Neural cell (in vitro differentiated cells): Measurements from ENCODE around the gene CDK15. TPM values are rescaled to one million over a fixed set of nuclear protein-coding genes. Genes with fewer than 3 reads are reported as not detected.

Experiments used
- H2AFZ ChIP-seq: fragments of 200-600, 300-800 bp; sonication (generic), shearing (Covaris generic); 2 replicates; pipeline ENCODE4 v1.6.0; 2014; ENCODE audit warnings: low read depth, mild to moderate bottlenecking, antibody characterized with exemption, low read length, moderate library complexity
- H3F3A ChIP-seq: fragments of 200-600 bp; shearing (Covaris generic); 2 replicates; pipeline ENCODE4 v1.6.1; 2016; ENCODE audit warnings: mild to moderate bottlenecking, moderate library complexity, mixed read lengths, antibody characterized with exemption, low read length; ENCODE audit not compliant: insufficient read depth, poor library complexity, severe bottlenecking
- H3K27ac ChIP-seq: fragments of 200-600, 300-800 bp; sonication (generic), shearing (Covaris generic); 2 replicates; pipeline ENCODE4 v1.5.1; 2014; ENCODE audit warnings: mild to moderate bottlenecking, low read length, moderate library complexity
- H3K27me3 ChIP-seq: fragments of 300-800, 200-600 bp; sonication (generic), shearing (Covaris generic); 2 replicates; pipeline ENCODE4 v1.6.0; 2014; ENCODE audit warnings: mild to moderate bottlenecking, low read depth, low read length, moderate library complexity; ENCODE audit not compliant: insufficient read depth
- H3K36me3 ChIP-seq: fragments of 300-800, 200-600 bp; sonication (generic), shearing (Covaris generic); 2 replicates; pipeline ENCODE4 v1.5.1; 2014; ENCODE audit warnings: mild to moderate bottlenecking, antibody characterized with exemption, low read length, moderate library complexity; ENCODE audit not compliant: insufficient read depth
- H3K4me2 ChIP-seq: fragments of 300-800, 200-600 bp; sonication (generic), shearing (Covaris generic); 2 replicates; pipeline ENCODE4 v1.6.0; 2014; ENCODE audit warnings: mild to moderate bottlenecking, low read length
- H3K4me3 ChIP-seq: fragments of 300-800, 200-600 bp; sonication (generic), shearing (Covaris generic); 2 replicates; pipeline ENCODE4 v1.5.1; 2014; ENCODE audit warnings: mild to moderate bottlenecking, low read length, moderate library complexity
- H3K79me2 ChIP-seq: fragments of 200-600 bp; shearing (Covaris generic); replicated peaks from 2 replicates; pipeline ENCODE4 v1.6.0; 2014; ENCODE audit warnings: mild to moderate bottlenecking, low read length, moderate library complexity; ENCODE audit not compliant: insufficient read depth
- H3K9ac ChIP-seq: fragments of 300-800, 200-600 bp; sonication (generic), shearing (Covaris generic); 2 replicates; pipeline ENCODE4 v1.6.1; 2016; ENCODE audit warnings: mild to moderate bottlenecking, low read length, mixed read lengths
- H3K9me2 ChIP-seq: fragments of 200-600 bp; shearing (Covaris generic); 2 replicates; pipeline ENCODE4 v1.6.1; 2016; ENCODE audit warnings: mild to moderate bottlenecking, low read length, mixed read lengths; ENCODE audit not compliant: insufficient read depth
- H3K9me3 ChIP-seq: fragments of 200-600, 300-800 bp; sonication (generic), shearing (Covaris generic); 2 replicates; pipeline ENCODE4 v1.6.1; 2016; ENCODE audit warnings: mild to moderate bottlenecking, mixed run types, low read length, moderate library complexity, mixed read lengths
- H4K20me1 ChIP-seq: fragments of 200-600 bp; shearing (Covaris generic); 2 replicates; pipeline ENCODE4 v1.6.1; 2016; ENCODE audit warnings: mild to moderate bottlenecking, mixed run types; ENCODE audit not compliant: insufficient read depth
- CTCF ChIP-seq: fragments of 450-650 bp; IDR thresholded peaks from 2 replicates; pipeline ENCODE4 v1.5.1; 2014; ENCODE audit warnings: antibody characterized with exemption, mild to moderate bottlenecking, moderate library complexity; ENCODE audit not compliant: poor library complexity, severe bottlenecking
- EP300 ChIP-seq: fragments of 450-650 bp; conservative IDR thresholded peaks from 2 replicates; pipeline ENCODE4 v1.6.1; 2014; ENCODE audit warnings: antibody characterized with exemption, mild to moderate bottlenecking, moderate library complexity; ENCODE audit not compliant: poor library complexity, severe bottlenecking
- EZH2 ChIP-seq: fragments of 200-600, 300-800 bp; shearing (Covaris generic), sonication (generic); IDR thresholded peaks from 2 replicates; pipeline ENCODE4 v1.6.1; 2014; ENCODE audit warnings: antibody characterized with exemption, low read length, borderline replicate concordance, mild to moderate bottlenecking; ENCODE audit not compliant: insufficient read depth, poor library complexity, severe bottlenecking
- MXI1 ChIP-seq: fragments of 450-650 bp; conservative IDR thresholded peaks from 2 replicates; pipeline ENCODE4 v1.6.1; 2014; ENCODE audit warnings: antibody characterized with exemption, mild to moderate bottlenecking; ENCODE audit not compliant: poor library complexity, severe bottlenecking
- POLR2AphosphoS5 ChIP-seq: IDR thresholded peaks from 2 replicates; pipeline ENCODE4 v1.6.1; 2012
- RAD21 ChIP-seq: fragments of 450-650 bp; conservative IDR thresholded peaks from 2 replicates; pipeline ENCODE4 v1.6.1; 2014; ENCODE audit warnings: antibody characterized with exemption, mild to moderate bottlenecking, moderate library complexity
- REST ChIP-seq: IDR thresholded peaks from 2 replicates; pipeline ENCODE4 v1.6.1; 2012; ENCODE audit warnings: borderline replicate concordance
- SMC3 ChIP-seq: fragments of 450-650 bp; conservative IDR thresholded peaks from 2 replicates; pipeline ENCODE4 v1.6.1; 2014; ENCODE audit warnings: antibody characterized with exemption, mild to moderate bottlenecking, moderate library complexity; ENCODE audit not compliant: poor library complexity
- TAF1 ChIP-seq: IDR thresholded peaks from 2 replicates; pipeline ENCODE4 v1.6.1; 2012; ENCODE audit warnings: low read depth
- polyA plus RNA-seq: library from polyadenylated mRNA; depleted of rRNA; stranded (reverse); fragments of >200 nt; gene quantifications from 2 replicates; pipeline ENCODE4 v1.2.3, GENCODE V29; 2014

The CDK15 gene
- polyA plus RNA-seq, 1 donor from 2014 or later, result 0.09 TPM

- no peak overlapping the region for H3K4me2 ChIP-seq
- H4K20me1 ChIP-seq, result no peaks in the 10 kb centered on the region
- TF ChIP-seq SMC3 (no peak), CTCF (no peak), POLR2AphosphoS5 (no peak), EZH2 (no peak), TAF1 (no peak), REST (no peak), EP300 (no peak), MXI1 (no peak), RAD21 (no peak)
- peaks cover 12% of the 10 kb centered on the region for H3K27me3 ChIP-seq
- H3K4me3 ChIP-seq, result no peak overlapping the region
- no peaks in the 10 kb centered on the region for H3K79me2 ChIP-seq
- H3K9ac ChIP-seq, result no peak overlapping the region
- H3K36me3 ChIP-seq, result no peaks in the 10 kb centered on the region
- peaks cover 9% of the 10 kb centered on the region for H3F3A ChIP-seq
- H2AFZ ChIP-seq, result no peak overlapping the region
- H3K27ac ChIP-seq, result no peak overlapping the region
- H3K9me3 ChIP-seq, result no peaks in the 10 kb centered on the region
- no peaks in the 10 kb centered on the region for H3K9me2 ChIP-seq
These were observed 56.5 kb downstream of the CDK15 start for GRCh38 chr2:201862843-201863242.

- TF ChIP-seq CTCF, result no peak
- no peak for TF ChIP-seq MXI1
- no peak for TF ChIP-seq SMC3
- no peak for TF ChIP-seq POLR2AphosphoS5
- no peak for TF ChIP-seq TAF1
- TF ChIP-seq EP300, result no peak
- TF ChIP-seq EZH2, result no peak
- H2AFZ ChIP-seq, result no peak overlapping the region
These were observed 60.5 kb downstream of the CDK15 start for GRCh38 chr2:201866643-201867473.

More at GRCh38 chr2:201866643-201867473, 60.5 kb downstream of the CDK15 start:
- H3K4me2 ChIP-seq, result no peak overlapping the region
- no peak overlapping the region for H3K27ac ChIP-seq
- no peaks in the 10 kb centered on the region for H3K36me3 ChIP-seq
- no peaks in the 10 kb centered on the region for H3F3A ChIP-seq
- no peaks in the 10 kb centered on the region for H3K9me3 ChIP-seq
- H4K20me1 ChIP-seq, result no peaks in the 10 kb centered on the region
- no peak overlapping the region for H3K9ac ChIP-seq
- H3K79me2 ChIP-seq, result no peaks in the 10 kb centered on the region
- no peaks in the 10 kb centered on the region for H3K9me2 ChIP-seq
- no peaks in the 10 kb centered on the region for H3K27me3 ChIP-seq
- H3K4me3 ChIP-seq, result no peak overlapping the region
